8988T (cell line): ENCODE results near the gene ABLIM3.
A peak's percentile ranks its signal among the peaks of the same experiment; 100 is the strongest.
"Not testable (repeated sequence)": the region's sequence is repeated elsewhere in the genome, so short reads cannot be mapped to it uniquely, and the experiment has no call there.

Source experiments
- DNase-seq: peaks from one replicate; pipeline ENCODE4 v3.0.0; 2011

The ABLIM3 gene

GRCh38 chr5:149160291-149160787, 19.0 kb downstream of the ABLIM3 start:
- no peak for DNase-seq

- no peak for DNase-seq
These were observed 19.9 kb downstream of the ABLIM3 start for GRCh38 chr5:149161026-149161687.

- DNase-seq = no peak
These were observed 20.6 kb downstream of the ABLIM3 start for GRCh38 chr5:149161850-149162249.

DNA sequence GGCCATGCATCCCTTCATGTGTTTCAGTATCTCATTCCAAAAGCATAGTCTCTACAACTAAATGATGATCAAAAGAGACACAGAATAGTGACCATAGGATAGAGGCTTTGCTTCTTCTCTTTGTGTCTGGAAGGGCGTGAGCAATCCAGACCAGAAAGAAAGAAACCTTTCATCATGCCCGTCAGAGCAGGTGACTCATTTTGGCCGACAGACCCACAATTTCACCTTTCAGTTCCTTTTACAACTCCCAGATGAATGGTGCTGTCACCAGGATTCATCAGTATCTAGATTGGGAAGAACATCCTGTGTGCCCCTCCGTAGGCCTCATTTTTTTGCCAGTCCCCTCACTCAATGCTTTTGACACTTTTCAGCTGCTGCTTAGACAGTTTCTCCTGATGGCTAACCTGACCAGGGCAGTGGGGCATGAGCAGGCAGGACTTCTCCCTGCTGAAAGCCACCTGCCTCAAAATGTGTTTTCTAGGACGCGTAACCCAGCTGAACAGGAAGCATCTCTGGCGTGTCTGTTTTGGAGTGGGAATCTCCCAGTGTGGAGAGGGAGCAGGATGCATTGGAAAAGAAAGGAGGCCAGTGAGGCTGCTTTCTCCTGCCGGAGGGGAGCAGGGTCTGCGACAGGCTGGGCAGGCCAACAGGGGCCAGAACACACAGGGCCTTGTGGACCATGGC, 21.2 kb downstream of the ABLIM3 start:
- no peak for DNase-seq

DNA sequence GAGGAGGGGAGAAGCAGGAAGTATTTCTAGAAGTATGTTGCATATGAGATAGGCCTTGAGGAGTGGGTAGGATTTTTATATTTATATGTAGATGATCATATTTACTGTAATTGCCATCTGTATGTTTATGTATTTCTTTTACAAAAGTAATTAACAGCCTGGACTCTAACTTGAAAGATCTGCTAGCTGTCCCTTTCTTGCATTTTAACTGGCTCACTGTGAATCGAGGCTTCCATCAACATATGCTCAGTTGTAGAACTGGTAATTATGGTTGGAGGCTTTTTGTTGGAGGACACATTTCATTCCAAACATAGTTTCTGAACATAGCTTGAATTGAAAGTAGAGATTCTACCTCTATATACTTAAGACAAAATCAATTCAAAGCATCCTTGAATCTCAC, 23.4 kb downstream of the ABLIM3 start:
- DNase-seq = no peak

GRCh38 chr5:149166128-149166527, 24.8 kb downstream of the ABLIM3 start:
- no peak for DNase-seq

- DNase-seq = no peak
These were observed 25.4 kb downstream of the ABLIM3 start for GRCh38 chr5:149166591-149167100.

DNA sequence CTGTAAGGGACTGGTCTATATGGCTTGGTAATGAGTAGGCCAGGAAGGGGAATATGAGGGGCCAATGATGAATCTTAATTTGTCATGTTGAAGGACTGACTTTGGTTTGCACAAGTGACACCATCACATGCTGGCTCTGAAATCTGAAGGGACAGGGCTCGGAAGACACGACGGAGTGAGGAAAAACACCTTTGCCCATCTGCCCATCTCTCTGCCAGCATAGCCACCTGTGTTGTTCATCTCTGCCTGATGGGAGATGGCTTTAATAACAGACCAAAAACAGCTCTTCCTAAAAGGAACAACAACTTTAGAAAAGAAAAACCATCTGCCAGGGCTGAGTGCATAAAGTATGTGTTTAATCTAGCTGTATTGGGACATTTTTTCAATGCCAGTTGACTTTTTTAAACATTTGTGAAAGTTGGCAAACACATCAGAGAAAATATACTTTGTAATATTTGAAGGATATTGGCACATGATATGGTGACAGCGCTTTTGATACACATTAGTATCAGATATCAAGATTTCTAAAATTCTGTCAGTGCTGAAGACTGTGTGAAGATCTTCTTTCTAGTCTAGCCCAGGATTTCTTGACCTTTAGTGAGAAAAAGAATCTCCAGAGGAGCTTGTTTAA, 27.1 kb downstream of the ABLIM3 start:
- no peak for DNase-seq

GRCh38 chr5:149170299-149170698, 29.0 kb downstream of the ABLIM3 start:
- no peak for DNase-seq

DNA sequence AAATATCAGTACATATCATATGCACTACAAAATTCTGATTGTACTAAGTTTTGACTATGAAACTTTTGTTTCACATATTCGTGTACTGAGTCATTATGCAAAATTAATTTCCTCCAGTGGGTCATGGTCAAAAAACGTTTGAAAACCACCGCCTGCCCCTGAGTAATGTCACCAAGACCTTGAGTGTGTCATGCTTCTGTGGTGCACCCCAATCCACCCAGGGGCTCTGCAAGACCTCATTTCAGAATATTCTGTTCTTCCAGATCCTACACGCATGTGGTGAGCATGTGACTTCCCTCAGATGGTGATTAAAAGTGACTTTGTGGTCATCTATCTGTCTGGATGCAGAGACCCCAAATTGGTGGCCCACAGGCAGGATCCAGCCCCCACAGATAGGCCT, 31.0 kb downstream of the ABLIM3 start:
- DNase-seq = peak; percentile 18

- no peak for DNase-seq
These were observed 31.6 kb downstream of the ABLIM3 start for GRCh38 chr5:149172709-149173505.

- DNase-seq = no peak
These were observed 33.5 kb downstream of the ABLIM3 start for GRCh38 chr5:149174847-149175234.

- DNase-seq = no peak
These were observed 34.2 kb downstream of the ABLIM3 start for GRCh38 chr5:149175346-149176105.

DNA sequence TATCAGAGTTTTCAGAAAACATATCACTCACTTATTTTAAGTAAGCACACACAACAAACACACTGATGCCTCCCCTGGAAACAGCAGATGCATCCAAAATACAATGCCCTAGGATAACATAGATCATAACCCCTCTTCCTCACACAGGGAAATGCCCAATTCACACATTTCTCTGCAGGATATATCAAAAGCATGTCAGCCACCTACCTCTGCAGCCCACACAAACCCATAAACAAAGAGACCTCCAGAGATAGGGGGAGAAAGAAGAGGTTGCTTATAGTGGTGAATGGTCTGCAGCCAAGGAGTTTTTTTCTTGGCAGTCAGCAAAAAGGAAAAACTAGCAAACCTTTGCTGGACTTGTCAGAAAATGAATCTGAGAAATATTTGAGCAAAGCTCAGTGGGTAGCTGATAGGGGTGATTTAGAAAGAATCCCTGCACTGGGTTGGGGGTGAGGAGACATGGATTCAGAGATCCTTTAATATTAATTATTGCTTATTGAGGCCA, 36.1 kb downstream of the ABLIM3 start:
- no peak for DNase-seq

DNA sequence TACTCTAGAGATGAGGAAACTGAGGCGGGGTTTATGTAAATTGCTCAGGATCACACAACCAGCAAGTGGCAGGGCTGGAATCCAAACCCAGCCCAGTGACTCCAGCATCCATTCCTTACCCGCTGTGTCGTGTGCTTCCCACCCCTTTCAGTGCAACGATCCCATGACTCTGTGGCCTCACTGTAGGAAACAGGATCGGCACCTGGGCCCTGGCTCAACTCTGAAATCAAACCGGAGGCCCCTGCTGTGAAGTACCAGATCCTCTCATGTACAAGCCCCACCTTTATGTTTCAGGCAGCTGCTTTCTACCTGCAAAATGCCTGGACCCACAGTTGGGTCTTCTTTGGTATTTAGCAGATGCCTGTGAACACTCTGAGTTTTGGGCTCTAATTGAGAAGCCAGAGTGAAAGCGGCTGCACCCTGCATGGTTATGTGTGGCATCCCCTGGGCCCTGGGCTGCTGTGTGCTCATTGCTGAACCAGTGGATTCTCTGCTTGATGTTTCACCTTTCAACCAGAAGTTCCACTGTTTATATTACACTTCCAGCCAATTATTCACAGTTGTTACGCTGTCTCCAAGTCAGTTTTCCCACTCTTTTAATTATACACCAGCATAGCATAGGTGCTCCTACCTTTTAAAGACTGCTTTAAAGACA, 36.7 kb downstream of the ABLIM3 start:
- DNase-seq = no peak

- DNase-seq = no peak
These were observed 40.4 kb downstream of the ABLIM3 start for GRCh38 chr5:149181732-149182131.

DNA sequence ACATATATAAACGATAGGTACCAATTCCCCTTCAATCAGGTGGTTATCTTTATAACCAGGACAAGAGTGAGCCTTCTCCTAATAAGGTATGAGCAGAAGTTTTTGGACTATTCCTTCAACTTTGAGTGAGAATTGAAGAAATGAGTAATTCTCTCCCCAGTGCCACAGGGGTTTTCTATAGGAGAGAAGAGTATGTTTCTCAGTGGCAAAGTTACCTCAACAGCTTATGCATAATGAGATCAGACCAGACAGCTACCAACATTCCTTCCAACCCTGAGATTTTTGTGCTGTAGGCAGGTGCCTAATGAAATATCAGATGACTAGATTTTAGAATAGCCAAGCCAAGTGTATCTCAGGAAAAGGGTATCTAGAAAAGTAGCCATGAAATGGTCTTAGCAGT, 40.9 kb downstream of the ABLIM3 start:
- no peak for DNase-seq

GRCh38 chr5:149185067-149185466, 43.8 kb downstream of the ABLIM3 start:
- no peak for DNase-seq

- no peak for DNase-seq
These were observed 45.2 kb downstream of the ABLIM3 start for GRCh38 chr5:149186506-149186905.

DNA sequence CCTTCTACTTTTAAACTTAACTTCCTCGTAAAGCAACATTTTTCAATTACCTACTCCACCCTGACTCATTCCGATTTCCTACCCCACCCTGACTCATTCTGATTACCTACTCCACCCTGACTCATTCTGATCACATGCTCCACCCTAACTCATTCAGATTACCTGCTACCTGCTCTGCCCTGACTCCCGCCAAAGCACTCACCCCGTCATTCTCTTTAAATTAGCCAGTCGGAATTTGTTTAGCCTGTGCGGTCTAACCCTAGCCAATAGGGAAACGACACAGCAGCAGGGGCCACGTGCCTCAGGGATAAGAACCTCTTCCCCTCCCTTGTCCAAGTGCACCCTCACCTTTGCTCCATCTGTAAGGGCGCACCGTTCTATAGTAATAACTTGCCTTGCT, 46.3 kb downstream of the ABLIM3 start:
- not testable (repeated sequence) for DNase-seq

- no peak for DNase-seq
These were observed 47.1 kb downstream of the ABLIM3 start for GRCh38 chr5:149188383-149188782.
